ENCODE data around the gene TMSB10. TPM values are rescaled to one million over a fixed set of nuclear protein-coding genes. Genes with fewer than 3 reads are reported as not detected.

Gene TMSB10
- total and polyA plus RNA-seq, 2 of the 13 experiments (the other 11 are each of a cell fraction or from before 2014, with no cell fraction given): 665 to 708 TPM

DNA sequence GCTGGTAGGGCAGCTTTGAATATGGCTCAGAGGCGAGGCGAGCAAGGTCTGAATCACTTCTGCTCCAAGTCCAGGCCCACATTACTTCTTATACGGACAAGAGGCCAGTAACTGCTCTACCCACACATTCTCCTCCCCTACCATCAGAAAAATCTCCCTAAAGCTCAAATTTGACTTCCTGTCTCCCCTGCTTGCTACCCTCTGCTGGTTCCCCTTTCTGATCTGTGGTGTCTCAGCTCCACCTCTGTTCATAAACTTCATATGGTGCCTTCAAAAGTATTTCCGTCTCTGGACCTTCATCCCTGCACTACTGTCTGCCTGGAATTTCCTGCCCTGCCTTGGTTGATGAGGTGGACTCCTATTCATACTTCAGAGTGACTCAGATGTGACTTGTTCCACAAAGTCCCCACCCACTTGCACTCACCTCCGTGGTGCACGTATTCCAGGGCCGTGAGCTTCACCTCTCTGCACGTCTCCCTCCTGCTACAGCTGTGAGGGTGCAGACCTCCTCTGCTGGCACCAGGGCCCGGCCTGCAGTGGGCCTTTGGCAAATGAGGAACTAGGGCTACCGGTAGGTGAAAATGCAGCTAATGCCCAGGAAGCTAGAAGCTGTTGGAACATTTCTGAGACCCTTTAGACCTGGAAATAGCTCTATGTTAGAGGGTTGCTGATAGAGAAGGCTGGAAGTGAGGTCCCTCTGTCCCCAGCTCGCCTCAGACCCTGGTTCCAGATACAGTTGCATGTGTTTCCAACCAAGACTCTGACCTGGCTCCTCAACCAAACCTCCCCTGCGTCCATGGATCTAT, 41.0 kb downstream of the TMSB10 start (continued):
- TF ChIP-seq, protein P1, sequence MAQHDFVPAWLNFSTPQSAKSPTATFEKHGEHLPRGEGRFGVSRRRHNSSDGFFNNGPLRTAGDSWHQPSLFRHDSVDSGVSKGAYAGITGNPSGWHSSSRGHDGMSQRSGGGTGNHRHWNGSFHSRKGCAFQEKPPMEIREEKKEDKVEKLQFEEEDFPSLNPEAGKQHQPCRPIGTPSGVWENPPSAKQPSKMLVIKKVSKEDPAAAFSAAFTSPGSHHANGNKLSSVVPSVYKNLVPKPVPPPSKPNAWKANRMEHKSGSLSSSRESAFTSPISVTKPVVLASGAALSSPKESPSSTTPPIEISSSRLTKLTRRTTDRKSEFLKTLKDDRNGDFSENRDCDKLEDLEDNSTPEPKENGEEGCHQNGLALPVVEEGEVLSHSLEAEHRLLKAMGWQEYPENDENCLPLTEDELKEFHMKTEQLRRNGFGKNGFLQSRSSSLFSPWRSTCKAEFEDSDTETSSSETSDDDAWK (CRISPR knock-in tag; IDR thresholded peaks at IDR 0.05): no peak
- TF ChIP-seq TARDBP (CRISPR knock-in tag; IDR thresholded peaks at IDR 0.05) (peak; percentile 86), PPARG (CRISPR knock-in tag; conservative IDR thresholded peaks at IDR 0.05) (peak; percentile 64; the same call in 1 of the 2 replicates), SMARCC2 (IDR thresholded peaks at IDR 0.05) (no peak), ZNF772 (CRISPR knock-in tag; IDR thresholded peaks at IDR 0.05) (peak; percentile 51; the same call in 1 of the 2 replicates), MATR3 (CRISPR knock-in tag; IDR thresholded peaks at IDR 0.05) (no peak), NR3C1 (CRISPR knock-in tag; IDR thresholded peaks at IDR 0.05) (no peak), NR2C2 (CRISPR knock-in tag; IDR thresholded peaks at IDR 0.05; ENCODE audit: borderline replicate concordance) (no peak), ELF3 (CRISPR knock-in tag; IDR thresholded peaks at IDR 0.05) (peak; percentile 98), ZNF572 (CRISPR knock-in tag; IDR thresholded peaks at IDR 0.05) (no peak), SMC3 (IDR thresholded peaks at IDR 0.05; ENCODE audit: low read length) (0 out of 2 replicates have a peak, but pooled peaks have one; percentile 9), ZNF558 (CRISPR knock-in tag; IDR thresholded peaks at IDR 0.05; ENCODE audit: borderline replicate concordance) (no peak), GPN1 (CRISPR knock-in tag; IDR thresholded peaks at IDR 0.05; ENCODE audit: borderline replicate concordance) (no peak), FOSL2 (CRISPR knock-in tag; IDR thresholded peaks at IDR 0.05) (peak; percentile 94), JARID2 (CRISPR knock-in tag; IDR thresholded peaks at IDR 0.05; ENCODE audit: insufficient replicate concordance) (no peak), ZNF383 (CRISPR knock-in tag; IDR thresholded peaks at IDR 0.05; ENCODE audit: borderline replicate concordance) (no peak), HDAC2 (CRISPR knock-in tag; IDR thresholded peaks at IDR 0.05) (peak; percentile 94), ZMYM4 (CRISPR knock-in tag; IDR thresholded peaks at IDR 0.05) (peak; percentile 25; the same call in 1 of the 2 replicates), HHEX (CRISPR knock-in tag; IDR thresholded peaks at IDR 0.05) (no peak), KLF12 (CRISPR knock-in tag; IDR thresholded peaks at IDR 0.05; ENCODE audit: borderline replicate concordance) (0 out of 2 replicates have a peak, but pooled peaks have one; percentile 66), ZNF720 (CRISPR knock-in tag; IDR thresholded peaks at IDR 0.05) (no peak)
- TF ChIP-seq, protein P2, sequence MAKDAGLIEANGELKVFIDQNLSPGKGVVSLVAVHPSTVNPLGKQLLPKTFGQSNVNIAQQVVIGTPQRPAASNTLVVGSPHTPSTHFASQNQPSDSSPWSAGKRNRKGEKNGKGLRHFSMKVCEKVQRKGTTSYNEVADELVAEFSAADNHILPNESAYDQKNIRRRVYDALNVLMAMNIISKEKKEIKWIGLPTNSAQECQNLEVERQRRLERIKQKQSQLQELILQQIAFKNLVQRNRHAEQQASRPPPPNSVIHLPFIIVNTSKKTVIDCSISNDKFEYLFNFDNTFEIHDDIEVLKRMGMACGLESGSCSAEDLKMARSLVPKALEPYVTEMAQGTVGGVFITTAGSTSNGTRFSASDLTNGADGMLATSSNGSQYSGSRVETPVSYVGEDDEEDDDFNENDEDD (CRISPR knock-in tag; IDR thresholded peaks at IDR 0.05; ENCODE audit: borderline replicate concordance): peak; percentile 65; the same call in 1 of the 2 replicates
- TF ChIP-seq, protein P3, sequence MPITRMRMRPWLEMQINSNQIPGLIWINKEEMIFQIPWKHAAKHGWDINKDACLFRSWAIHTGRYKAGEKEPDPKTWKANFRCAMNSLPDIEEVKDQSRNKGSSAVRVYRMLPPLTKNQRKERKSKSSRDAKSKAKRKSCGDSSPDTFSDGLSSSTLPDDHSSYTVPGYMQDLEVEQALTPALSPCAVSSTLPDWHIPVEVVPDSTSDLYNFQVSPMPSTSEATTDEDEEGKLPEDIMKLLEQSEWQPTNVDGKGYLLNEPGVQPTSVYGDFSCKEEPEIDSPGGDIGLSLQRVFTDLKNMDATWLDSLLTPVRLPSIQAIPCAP (CRISPR knock-in tag; IDR thresholded peaks at IDR 0.05; ENCODE audit: low read depth): no peak
- TF ChIP-seq, protein P4, sequence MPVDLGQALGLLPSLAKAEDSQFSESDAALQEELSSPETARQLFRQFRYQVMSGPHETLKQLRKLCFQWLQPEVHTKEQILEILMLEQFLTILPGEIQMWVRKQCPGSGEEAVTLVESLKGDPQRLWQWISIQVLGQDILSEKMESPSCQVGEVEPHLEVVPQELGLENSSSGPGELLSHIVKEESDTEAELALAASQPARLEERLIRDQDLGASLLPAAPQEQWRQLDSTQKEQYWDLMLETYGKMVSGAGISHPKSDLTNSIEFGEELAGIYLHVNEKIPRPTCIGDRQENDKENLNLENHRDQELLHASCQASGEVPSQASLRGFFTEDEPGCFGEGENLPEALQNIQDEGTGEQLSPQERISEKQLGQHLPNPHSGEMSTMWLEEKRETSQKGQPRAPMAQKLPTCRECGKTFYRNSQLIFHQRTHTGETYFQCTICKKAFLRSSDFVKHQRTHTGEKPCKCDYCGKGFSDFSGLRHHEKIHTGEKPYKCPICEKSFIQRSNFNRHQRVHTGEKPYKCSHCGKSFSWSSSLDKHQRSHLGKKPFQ (CRISPR knock-in tag; IDR thresholded peaks at IDR 0.05; ENCODE audit: insufficient replicate concordance): peak; percentile 21

Measured in HepG2 (cell line).